ENCODE data around the gene PTPRT.

- TF ChIP-seq POLR2A (IDR thresholded peaks at IDR 0.05) (no peak), CTCF (IDR thresholded peaks at IDR 0.05) (no peak)
Observed at GRCh38 chr20:42906120-42906519, 283.6 kb downstream of the PTPRT start.
